ENCODE data around the gene OAS3. TPM values are rescaled to one million over a fixed set of nuclear protein-coding genes. Genes with fewer than 3 reads are reported as not detected.

OAS3 gene
- total RNA-seq, 2 donors from 2014 or later: 11.9 to 13.7 TPM

GRCh38 chr12:112961536-112961935 is 23.3 kb downstream of the OAS3 start:
- TF ChIP-seq CTCF (IDR thresholded peaks at IDR 0.05): no peak
- Histone ChIP-seq H3K9me3 (no peaks in the 10 kb centered on the region), H3K27ac (no peak overlapping the region), H3K36me3 (peaks cover 13% of the 10 kb centered on the region), H3K4me3 (no peak overlapping the region), H3K4me1 (ENCODE audit: control insufficient read depth in 1 of 2, low read depth in 2 of 2) (no peaks in the 10 kb centered on the region), H3K27me3 (replicated peaks; ENCODE audit: insufficient read depth) (no peaks in the 10 kb centered on the region)
- DNase-seq (ENCODE audit: low spot score): no peak
- ATAC-seq (ENCODE audit: insufficient number of reproducible peaks, low FRiP score, low read depth): no peak

DNA sequence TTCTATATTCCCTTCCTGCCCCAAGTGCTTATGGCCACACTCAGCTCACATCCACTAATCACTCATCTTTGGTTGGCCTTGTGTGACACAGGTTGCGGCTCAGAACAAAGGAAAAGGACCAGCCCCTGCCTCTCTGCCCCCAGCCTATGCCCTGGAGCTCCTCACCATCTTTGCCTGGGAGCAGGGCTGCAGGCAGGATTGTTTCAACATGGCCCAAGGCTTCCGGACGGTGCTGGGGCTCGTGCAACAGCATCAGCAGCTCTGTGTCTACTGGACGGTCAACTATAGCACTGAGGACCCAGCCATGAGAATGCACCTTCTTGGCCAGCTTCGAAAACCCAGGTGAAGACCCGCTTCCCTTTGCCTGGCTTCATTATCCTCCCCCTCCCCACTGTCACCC is 24.3 kb downstream of the OAS3 start:
- ATAC-seq (ENCODE audit: insufficient number of reproducible peaks, low FRiP score, low read depth): no peak
- Histone ChIP-seq H3K27ac (no peak overlapping the region), H3K36me3 (peaks cover 13% of the 10 kb centered on the region), H3K9me3 (no peaks in the 10 kb centered on the region), H3K4me1 (ENCODE audit: control insufficient read depth in 1 of 2, low read depth in 2 of 2) (no peaks in the 10 kb centered on the region), H3K27me3 (replicated peaks; ENCODE audit: insufficient read depth) (no peaks in the 10 kb centered on the region), H3K4me3 (no peak overlapping the region)
- TF ChIP-seq CTCF (IDR thresholded peaks at IDR 0.05): no peak
- no peak for DNase-seq (ENCODE audit: low spot score)

- no peaks in the 10 kb centered on the region for H3K27me3 ChIP-seq (replicated peaks; ENCODE audit: insufficient read depth)
- ATAC-seq (ENCODE audit: insufficient number of reproducible peaks, low FRiP score, low read depth) (no peak), DNase-seq (ENCODE audit: low spot score) (no peak)
- no peak for TF ChIP-seq CTCF (IDR thresholded peaks at IDR 0.05)
- H3K4me1 ChIP-seq (ENCODE audit: control insufficient read depth in 1 of 2, low read depth in 2 of 2): no peaks in the 10 kb centered on the region
- H3K9me3 ChIP-seq: no peaks in the 10 kb centered on the region
- peaks cover 13% of the 10 kb centered on the region for H3K36me3 ChIP-seq
- no peak overlapping the region for H3K27ac ChIP-seq
- H3K4me3 ChIP-seq: no peak overlapping the region
Observed at GRCh38 chr12:112963227-112963861, 25.1 kb downstream of the OAS3 start.

DNA sequence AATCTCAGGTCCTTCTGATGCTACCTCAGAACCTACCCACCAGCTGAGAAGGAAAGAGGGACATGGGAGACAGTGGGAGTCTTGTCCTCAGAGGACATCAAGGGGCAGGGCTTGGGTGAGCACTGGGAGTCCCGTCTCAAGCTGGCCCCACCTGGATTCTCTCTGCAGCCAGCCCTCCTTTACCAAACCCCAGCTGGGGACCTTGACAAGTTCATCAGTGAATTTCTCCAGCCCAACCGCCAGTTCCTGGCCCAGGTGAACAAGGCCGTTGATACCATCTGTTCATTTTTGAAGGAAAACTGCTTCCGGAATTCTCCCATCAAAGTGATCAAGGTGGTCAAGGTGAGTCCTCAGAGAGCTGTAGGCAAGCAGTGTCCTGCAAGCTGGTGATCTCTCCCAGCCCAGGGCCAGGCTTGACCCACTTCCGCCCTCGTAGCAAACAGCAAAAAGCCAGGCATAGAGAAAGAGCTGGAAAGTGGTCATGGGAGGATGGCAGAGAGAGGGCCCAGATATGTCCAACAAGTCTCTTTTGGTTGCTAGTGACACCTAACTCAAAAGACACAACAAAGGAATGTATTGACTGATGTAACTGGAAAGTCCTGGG is 25.9 kb downstream of the OAS3 start:
- H3K27ac ChIP-seq: no peak overlapping the region
- ATAC-seq (ENCODE audit: insufficient number of reproducible peaks, low FRiP score, low read depth): no peak
- no peaks in the 10 kb centered on the region for H3K27me3 ChIP-seq (replicated peaks; ENCODE audit: insufficient read depth)
- no peaks in the 10 kb centered on the region for H3K9me3 ChIP-seq
- DNase-seq (ENCODE audit: low spot score): no peak
- TF ChIP-seq CTCF (IDR thresholded peaks at IDR 0.05): no peak
- H3K4me1 ChIP-seq (ENCODE audit: control insufficient read depth in 1 of 2, low read depth in 2 of 2): no peaks in the 10 kb centered on the region
- H3K36me3 ChIP-seq: peaks cover 13% of the 10 kb centered on the region
- H3K4me3 ChIP-seq: no peak overlapping the region

GRCh38 chr12:112964915-112965314 is 26.6 kb downstream of the OAS3 start:
- no peak for TF ChIP-seq CTCF (IDR thresholded peaks at IDR 0.05)
- Histone ChIP-seq H3K9me3 (no peaks in the 10 kb centered on the region), H3K36me3 (peaks cover 17% of the 10 kb centered on the region), H3K4me3 (no peak overlapping the region), H3K27ac (no peak overlapping the region), H3K27me3 (replicated peaks; ENCODE audit: insufficient read depth) (no peaks in the 10 kb centered on the region), H3K4me1 (ENCODE audit: control insufficient read depth in 1 of 2, low read depth in 2 of 2) (no peaks in the 10 kb centered on the region)
- no peak for DNase-seq (ENCODE audit: low spot score)
- ATAC-seq (ENCODE audit: insufficient number of reproducible peaks, low FRiP score, low read depth): no peak
